WI38 (cell line): ENCODE data around the gene TBX2.
A peak's percentile ranks its signal among the peaks of the same experiment; 100 is the strongest.
"Not testable (repeated sequence)": the region's sequence is repeated elsewhere in the genome, so short reads cannot be mapped to it uniquely, and the experiment has no call there.

Experiments
- H3K4me3 ChIP-seq: 2 replicates; pipeline ENCODE4 v1.5.1; 2011; ENCODE audit warnings: low read depth, mild to moderate bottlenecking, control low read depth, low read length
- TF ChIP-seq, protein P1 (sequence below): IDR thresholded peaks from 2 replicates; pipeline ENCODE4 v1.5.1; 2012; ENCODE audit warnings: low read depth, mild to moderate bottlenecking, control low read depth, low read length

TBX2 gene

DNA sequence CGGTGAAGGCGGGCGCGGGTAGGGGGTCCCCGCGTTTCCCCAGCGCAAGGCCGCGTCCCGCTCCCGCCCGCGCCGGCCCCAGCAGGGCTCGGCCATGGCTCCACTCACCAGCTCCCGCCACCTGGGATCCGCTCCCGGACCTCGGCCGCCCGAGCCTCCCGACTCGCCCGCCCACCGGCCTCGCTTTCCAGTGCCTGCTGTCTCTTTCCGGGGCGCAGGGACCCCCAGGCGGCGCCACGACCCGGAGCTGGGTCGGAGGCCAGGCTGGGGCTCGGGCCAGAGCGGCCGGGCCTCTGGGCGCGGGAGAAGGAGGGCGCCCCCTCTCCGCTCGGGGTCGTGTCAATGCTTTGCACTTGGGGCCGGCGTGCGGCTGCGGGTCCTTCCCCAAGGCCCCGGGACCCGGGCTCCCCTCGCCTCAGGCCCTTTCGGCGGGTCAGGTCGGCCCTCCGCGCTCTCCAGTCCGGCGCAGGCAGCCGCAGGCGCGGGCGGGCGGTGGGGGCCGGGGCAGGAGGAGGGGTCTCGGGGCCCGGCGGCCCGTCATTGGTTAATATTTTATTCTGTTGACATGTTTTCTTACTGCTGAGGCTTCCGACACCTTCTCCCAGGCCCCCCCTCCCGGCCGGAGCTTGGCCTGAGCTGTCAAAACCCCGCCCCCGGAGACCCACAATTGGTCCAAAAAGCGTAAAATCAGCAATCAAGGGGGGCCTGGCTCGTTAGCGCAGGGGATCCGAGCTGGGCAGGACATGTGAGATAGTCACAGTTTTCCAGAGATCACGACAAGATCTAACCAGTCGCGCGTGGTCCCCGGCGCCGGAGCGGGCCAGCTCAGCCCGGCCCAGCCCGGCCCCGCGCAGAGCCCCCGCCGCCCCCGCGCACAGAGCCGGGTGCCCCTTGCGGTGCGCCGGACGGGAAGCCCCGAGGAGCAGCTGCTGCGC, at the start of gene TBX2:
TBX2 (plus strand) TSS at position 713 of the 935 bp plus-strand sequence. CDS start 334 bp downstream, outside the sequence.
- TF ChIP-seq, protein P1, sequence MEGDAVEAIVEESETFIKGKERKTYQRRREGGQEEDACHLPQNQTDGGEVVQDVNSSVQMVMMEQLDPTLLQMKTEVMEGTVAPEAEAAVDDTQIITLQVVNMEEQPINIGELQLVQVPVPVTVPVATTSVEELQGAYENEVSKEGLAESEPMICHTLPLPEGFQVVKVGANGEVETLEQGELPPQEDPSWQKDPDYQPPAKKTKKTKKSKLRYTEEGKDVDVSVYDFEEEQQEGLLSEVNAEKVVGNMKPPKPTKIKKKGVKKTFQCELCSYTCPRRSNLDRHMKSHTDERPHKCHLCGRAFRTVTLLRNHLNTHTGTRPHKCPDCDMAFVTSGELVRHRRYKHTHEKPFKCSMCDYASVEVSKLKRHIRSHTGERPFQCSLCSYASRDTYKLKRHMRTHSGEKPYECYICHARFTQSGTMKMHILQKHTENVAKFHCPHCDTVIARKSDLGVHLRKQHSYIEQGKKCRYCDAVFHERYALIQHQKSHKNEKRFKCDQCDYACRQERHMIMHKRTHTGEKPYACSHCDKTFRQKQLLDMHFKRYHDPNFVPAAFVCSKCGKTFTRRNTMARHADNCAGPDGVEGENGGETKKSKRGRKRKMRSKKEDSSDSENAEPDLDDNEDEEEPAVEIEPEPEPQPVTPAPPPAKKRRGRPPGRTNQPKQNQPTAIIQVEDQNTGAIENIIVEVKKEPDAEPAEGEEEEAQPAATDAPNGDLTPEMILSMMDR = no peak
- peak within 1 kb of the TSS; percentile 98 for H3K4me3 ChIP-seq

DNA sequence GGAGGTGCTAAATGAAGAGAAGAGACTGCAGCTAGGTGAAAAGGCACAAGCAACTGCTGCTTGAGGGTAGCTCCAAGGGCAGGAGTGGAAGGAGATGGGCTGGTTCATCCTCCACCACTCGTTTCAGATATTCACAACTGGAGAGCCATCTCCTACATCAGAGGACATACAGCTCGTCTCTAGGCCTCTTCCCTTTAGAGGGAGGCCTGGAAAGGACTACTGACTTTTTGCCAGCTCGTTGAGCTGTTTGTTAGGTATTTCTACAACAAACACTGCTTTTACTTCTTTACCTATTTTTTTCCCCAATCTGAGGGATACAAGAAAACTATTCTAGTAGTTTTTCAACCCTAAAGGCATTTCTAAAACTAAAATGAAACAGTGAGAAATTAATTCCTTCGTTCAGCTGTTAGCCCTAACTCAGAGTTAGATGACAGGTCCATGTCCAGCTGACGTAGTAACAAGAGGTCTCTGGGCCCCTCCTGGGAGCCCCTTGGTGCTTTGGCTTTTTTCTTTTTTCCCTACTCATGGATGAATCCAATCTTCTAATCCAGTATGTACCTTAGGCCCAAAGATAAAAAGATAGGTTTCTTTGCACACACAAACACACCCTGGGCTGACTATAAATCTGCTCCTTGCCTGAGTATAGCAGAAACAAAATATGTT, 47.8 kb upstream of the TBX2 start:
- TF ChIP-seq, protein P1 = no peak
- H3K4me3 ChIP-seq = no peak overlapping the region

DNA sequence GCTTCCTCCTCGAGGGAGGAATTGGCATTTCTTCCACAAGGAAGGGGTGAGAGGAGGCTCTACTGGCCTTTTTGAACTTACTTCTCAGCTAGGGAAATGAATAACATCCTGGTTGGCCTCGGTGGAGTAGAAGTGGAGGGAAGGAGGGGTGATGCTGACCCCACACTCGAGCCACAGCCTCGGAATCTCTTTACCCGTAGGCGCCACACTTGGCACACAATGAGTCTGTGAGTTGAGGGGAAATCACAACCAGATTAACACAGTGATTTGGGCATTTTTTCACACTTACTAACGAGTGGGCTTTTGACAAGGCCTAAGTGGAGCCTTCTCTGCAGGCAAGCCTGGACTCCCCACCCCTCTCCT, 47.3 kb upstream of the TBX2 start:
- H3K4me3 ChIP-seq = no peak overlapping the region
- TF ChIP-seq, protein P1 = no peak

DNA sequence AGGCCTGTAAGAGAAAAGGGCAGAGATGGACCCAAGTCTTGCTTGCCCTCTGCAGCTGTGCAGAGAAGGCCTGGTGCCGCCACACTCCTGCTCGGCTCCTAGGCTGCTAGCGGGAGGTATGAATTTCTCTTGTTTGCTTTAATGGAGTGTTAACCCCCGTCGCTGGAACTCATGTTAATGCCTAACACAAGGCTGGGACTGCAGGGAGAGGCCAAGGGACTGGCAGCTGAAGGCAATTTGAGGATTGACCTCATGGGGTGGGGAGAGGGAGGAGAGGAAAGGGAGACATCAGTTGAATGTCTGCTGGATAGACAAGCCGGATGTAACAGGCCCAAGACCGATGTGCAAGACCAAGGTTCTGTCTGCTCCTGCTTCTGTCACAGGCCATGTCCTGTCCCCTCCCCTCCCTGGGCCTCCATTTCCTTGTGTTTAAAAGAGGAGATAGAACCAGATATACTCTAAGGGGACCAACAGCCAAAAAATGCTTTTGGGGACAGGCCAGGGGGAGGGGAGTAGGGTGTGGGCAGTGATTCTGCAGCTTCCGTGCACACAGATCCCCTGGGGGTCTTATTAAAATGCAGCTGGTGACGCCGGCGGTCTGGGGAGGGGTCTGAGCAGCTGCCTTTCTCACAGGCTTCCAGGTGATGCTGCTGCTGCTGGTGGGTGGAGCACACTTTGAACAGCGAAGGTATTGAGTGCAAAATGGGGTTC, 46.7 kb upstream of the TBX2 start:
- no peak overlapping the region for H3K4me3 ChIP-seq
- TF ChIP-seq, protein P1 = no peak

DNA sequence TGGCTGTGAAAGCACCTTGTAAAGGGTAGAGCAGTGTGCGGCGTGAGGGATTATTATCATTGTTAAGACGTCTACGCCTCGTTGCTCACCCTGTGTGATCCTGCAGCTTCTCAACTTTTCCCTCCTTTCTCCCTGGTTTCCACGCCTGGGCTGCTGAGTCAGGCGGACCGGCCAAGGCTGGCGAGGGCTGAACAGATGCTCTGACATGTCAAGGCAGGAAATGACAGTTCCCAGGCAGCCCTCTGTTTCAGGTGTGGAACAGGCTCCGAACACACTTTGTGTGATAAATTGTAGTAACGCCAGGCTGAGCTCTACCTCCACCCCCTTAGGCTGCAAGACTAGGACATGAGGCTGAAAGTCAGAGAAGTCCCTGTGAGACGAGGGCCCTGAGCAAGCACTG, 46.0 kb upstream of the TBX2 start:
- TF ChIP-seq, protein P1 = no peak
- no peak overlapping the region for H3K4me3 ChIP-seq

DNA sequence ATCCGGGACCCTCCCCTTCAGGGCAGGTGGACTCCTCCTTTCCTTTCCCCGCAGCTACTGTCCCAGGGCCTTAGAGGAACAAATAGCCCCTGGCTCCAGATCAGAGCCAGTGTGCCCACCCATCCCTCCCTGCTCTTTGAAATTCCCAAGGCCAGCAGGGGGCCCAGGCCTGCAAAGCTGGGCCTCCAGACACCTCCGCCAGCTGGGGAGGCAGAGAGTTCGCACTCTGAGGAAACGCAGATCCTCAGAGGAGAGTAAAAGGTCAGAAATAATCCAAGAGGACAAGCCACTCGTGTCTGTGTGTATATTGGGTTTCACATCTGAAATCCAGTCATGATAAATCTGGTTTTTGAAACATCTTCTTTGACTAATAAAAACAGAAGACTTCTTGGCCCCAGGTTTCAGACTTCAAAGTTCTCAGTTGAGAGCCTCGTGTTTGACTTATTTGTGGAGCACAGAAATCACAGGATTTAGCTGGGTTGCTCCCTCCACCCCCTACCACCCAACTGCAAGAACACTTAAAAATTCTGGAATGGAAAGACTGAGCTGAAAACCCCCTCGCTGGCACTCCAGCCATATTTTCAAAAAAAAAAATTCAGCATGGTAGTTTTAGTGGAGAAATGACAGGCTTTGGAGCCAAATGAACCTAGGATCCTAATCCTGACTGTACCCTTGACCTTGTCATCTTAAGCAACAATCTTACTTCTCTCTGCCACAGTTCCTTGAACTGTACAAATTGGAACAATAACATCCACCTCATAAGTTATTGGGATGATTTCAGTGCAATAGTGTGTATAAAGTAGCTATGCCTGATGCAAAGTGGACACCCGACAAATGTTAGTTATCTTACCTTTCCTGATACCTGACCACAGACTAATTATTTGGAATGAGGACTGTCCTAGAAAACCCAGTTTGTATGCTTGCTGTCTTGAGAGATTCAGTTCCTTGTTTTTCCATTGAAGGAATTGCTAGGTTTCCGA, 44.5 kb upstream of the TBX2 start:
- H3K4me3 ChIP-seq = no peak overlapping the region
- TF ChIP-seq, protein P1 = no peak

DNA sequence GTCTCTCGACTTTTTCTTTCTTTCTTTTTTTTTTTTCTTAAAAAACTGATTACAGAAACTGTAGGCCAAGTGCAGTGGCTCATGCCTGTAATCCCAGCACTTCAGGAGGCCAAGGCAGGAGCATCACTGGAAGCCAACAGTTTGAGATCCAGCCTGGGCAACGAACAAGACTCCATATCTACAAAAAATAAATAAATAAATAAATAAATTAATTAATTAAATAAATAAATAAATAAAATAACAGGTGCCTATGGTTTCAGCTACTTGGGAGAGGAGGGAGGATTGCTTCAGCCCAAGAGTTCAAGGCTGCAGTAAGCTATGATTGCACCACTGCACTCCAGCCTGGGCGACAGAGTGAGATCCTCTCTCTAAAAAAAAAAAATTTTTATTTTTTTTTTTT, 42.6 kb upstream of the TBX2 start:
- H3K4me3 ChIP-seq = not testable (repeated sequence)

DNA sequence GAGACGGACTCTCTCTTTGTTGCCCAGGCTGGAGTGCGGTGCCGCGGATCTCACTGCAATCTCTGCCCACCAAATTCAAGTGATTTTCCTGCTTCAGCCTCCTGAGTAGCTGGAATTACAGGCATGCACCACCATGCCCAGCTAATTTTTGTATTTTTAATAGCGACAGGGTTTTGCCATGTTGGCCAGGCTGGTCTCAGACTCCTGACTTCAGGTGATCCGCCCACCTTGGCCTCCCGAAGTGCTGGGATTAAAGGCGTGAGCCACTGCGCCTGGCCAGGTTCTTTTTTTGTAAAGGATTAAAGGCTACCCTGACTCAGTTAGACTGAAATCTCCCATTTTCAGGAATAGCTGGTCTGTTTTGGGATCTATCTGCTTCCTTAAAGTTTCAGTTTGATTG, 40.1 kb upstream of the TBX2 start:
- H3K4me3 ChIP-seq = not testable (repeated sequence)
